H9 (cell line): ENCODE measurements around the gene TFB1M. TPM values are rescaled to one million over a fixed set of nuclear protein-coding genes. Genes with fewer than 3 reads are reported as not detected.

Source experiments
- DNase-seq: peaks from one replicate; pipeline ENCODE4 v3.0.0-alpha.2; 2017
- H2AFZ ChIP-seq: one replicate; pipeline ENCODE4 v1.6.1; 2013; ENCODE audit warnings: mild to moderate bottlenecking, low read length, control low read depth, moderate library complexity
- H2AK5ac ChIP-seq: 2 replicates; pipeline ENCODE4 v1.6.1; 2013; ENCODE audit warnings: low read length, control low read depth, mixed read lengths; ENCODE audit not compliant: insufficient read length
- H2BK120ac ChIP-seq: one replicate; pipeline ENCODE4 v1.6.1; 2013; ENCODE audit warnings: low read depth, mild to moderate bottlenecking, low read length, control low read depth, inconsistent platforms; ENCODE audit not compliant: poor library complexity, severe bottlenecking
- H2BK12ac ChIP-seq: 2 replicates; pipeline ENCODE4 v1.6.1; 2013; ENCODE audit warnings: low read length, control low read depth, mixed read lengths, low read depth; ENCODE audit not compliant: insufficient read length
- H2BK15ac ChIP-seq: 2 replicates; pipeline ENCODE4 v1.6.1; 2013; ENCODE audit warnings: low read depth, low read length, control low read depth
- H2BK20ac ChIP-seq: one replicate; pipeline ENCODE4 v1.6.1; 2013; ENCODE audit warnings: low read depth, mild to moderate bottlenecking, low read length, control low read depth, inconsistent platforms; ENCODE audit not compliant: poor library complexity, severe bottlenecking
- H2BK5ac ChIP-seq: 2 replicates; pipeline ENCODE4 v1.6.1; 2013; ENCODE audit warnings: low read length, control low read depth, mixed read lengths; ENCODE audit not compliant: insufficient read length
- H3K14ac ChIP-seq: 2 replicates; pipeline ENCODE4 v1.6.1; 2013; ENCODE audit warnings: low read length, control low read depth; ENCODE audit not compliant: insufficient read depth
- H3K18ac ChIP-seq: 2 replicates; pipeline ENCODE4 v1.6.1; 2013; ENCODE audit warnings: low read depth, mild to moderate bottlenecking, mixed read lengths, low read length, control low read depth; ENCODE audit not compliant: insufficient read length
- H3K23ac ChIP-seq: 2 replicates; pipeline ENCODE4 v1.6.1; 2013; ENCODE audit warnings: low read length, control low read depth, mixed read lengths, low read depth; ENCODE audit not compliant: insufficient read length
- H3K23me2 ChIP-seq: 2 replicates; pipeline ENCODE4 v1.6.1; 2013; ENCODE audit warnings: low read depth, mild to moderate bottlenecking, mixed read lengths, low read length, control low read depth; ENCODE audit not compliant: insufficient read length, poor library complexity, severe bottlenecking
- H3K27ac ChIP-seq: 2 replicates; pipeline ENCODE4 v1.5.1; 2013; ENCODE audit warnings: low read length, control low read depth, mixed read lengths, low read depth; ENCODE audit not compliant: insufficient read length
- H3K27me3 ChIP-seq: 2 replicates; pipeline ENCODE4 v1.6.1; 2013; ENCODE audit warnings: low read length, control low read depth, inconsistent platforms; ENCODE audit not compliant: insufficient read depth
- H3K4ac ChIP-seq: 2 replicates; pipeline ENCODE4 v1.6.1; 2013; ENCODE audit warnings: low read depth, mild to moderate bottlenecking, control low read depth, inconsistent platforms, low read length, moderate library complexity
- H3K4me1 ChIP-seq: 2 replicates; pipeline ENCODE4 v1.6.1; 2013; ENCODE audit warnings: low read length, control low read depth, inconsistent platforms; ENCODE audit not compliant: insufficient read depth
- H3K4me2 ChIP-seq: 2 replicates; pipeline ENCODE4 v1.6.1; 2013; ENCODE audit warnings: low read length, control low read depth, mixed read lengths; ENCODE audit not compliant: insufficient read length, insufficient read depth
- H3K56ac ChIP-seq: 2 replicates; pipeline ENCODE4 v1.6.1; 2013; ENCODE audit warnings: low read depth, mild to moderate bottlenecking, mixed read lengths, low read length, control low read depth; ENCODE audit not compliant: insufficient read length
- H3K79me1 ChIP-seq: 2 replicates; pipeline ENCODE4 v1.6.1; 2013; ENCODE audit warnings: low read depth, mild to moderate bottlenecking, moderate library complexity, low read length, control low read depth, inconsistent platforms; ENCODE audit not compliant: insufficient read depth, poor library complexity, severe bottlenecking
- H3K79me2 ChIP-seq: 2 replicates; pipeline ENCODE4 v1.6.1; 2013; ENCODE audit warnings: low read length, control low read depth, inconsistent platforms; ENCODE audit not compliant: insufficient read depth
- H3K9ac ChIP-seq: 2 replicates; pipeline ENCODE4 v1.6.1; 2013; ENCODE audit warnings: low read length, control low read depth, mixed read lengths; ENCODE audit not compliant: insufficient read length; ENCODE audit errors: extremely low read depth
- H3K9me3 ChIP-seq: one replicate; pipeline ENCODE4 v1.6.1; 2013; ENCODE audit warnings: low read depth, low read length, inconsistent platforms; ENCODE audit not compliant: control insufficient read depth
- H3T11ph ChIP-seq: one replicate; pipeline ENCODE4 v1.6.1; 2013; ENCODE audit warnings: mild to moderate bottlenecking, low read length, control low read depth, inconsistent platforms
- H4K20me1 ChIP-seq: one replicate; pipeline ENCODE4 v1.6.1; 2013; ENCODE audit not compliant: control insufficient read depth, insufficient read length, insufficient read depth
- H4K5ac ChIP-seq: 2 replicates; pipeline ENCODE4 v1.6.1; 2013; ENCODE audit warnings: low read depth, mild to moderate bottlenecking, mixed read lengths, low read length, control low read depth; ENCODE audit not compliant: insufficient read length
- H4K8ac ChIP-seq: replicated peaks from 2 replicates; pipeline ENCODE4 v1.6.1; 2013; ENCODE audit warnings: low read length, control low read depth, mixed read lengths, low read depth; ENCODE audit not compliant: insufficient read length
- H4K91ac ChIP-seq: 2 replicates; pipeline ENCODE4 v1.6.1; 2013; ENCODE audit warnings: low read depth, mild to moderate bottlenecking, moderate library complexity, mixed read lengths, low read length, control low read depth; ENCODE audit not compliant: insufficient read length
- H3K27ac Mint-ChIP-seq, 3 experiments: 2 replicates in 2 of 3; 3 replicates in 1 of 3; pipeline ENCODE4 v1.8.0; 2020 to 2021; ENCODE audit warnings: mixed read lengths in 3 of 3, mild to moderate bottlenecking in 1 of 3, moderate library complexity in 1 of 3
- H3K27me3 Mint-ChIP-seq: 2 replicates; pipeline ENCODE4 v1.8.0; 2021; ENCODE audit warnings: low read depth, mild to moderate bottlenecking, moderate library complexity, mixed read lengths
- H3K36me3 Mint-ChIP-seq, 3 experiments: 2 replicates in 2 of 3; 3 replicates in 1 of 3; pipeline ENCODE4 v1.8.0; 2020 to 2021; ENCODE audit warnings: low read depth in 3 of 3, mixed read lengths in 3 of 3; ENCODE audit not compliant: insufficient read depth in 1 of 3
- H3K4me1 Mint-ChIP-seq, 2 experiments: 2 replicates each; pipeline ENCODE4 v1.8.0; 2020; ENCODE audit warnings: mixed read lengths in 2 of 2
- H3K4me3 Mint-ChIP-seq, 2 experiments: 2 replicates in 1 of 2; 3 replicates in 1 of 2; pipeline ENCODE4 v1.8.0; 2020 to 2021; ENCODE audit warnings: mild to moderate bottlenecking in 2 of 2, mixed read lengths in 2 of 2, moderate library complexity in 1 of 2
- H3K9me3 Mint-ChIP-seq, 2 experiments: 2 replicates in 1 of 2; 3 replicates in 1 of 2; pipeline ENCODE4 v1.8.0; 2020; ENCODE audit warnings: mild to moderate bottlenecking in 2 of 2, mixed read lengths in 2 of 2, moderate library complexity in 1 of 2
- WGBS: extraction: QIAGEN DNeasy Blood & Tissue Kit; methylation state at CpG from one replicate; pipeline ENCODE4 v1.1.7; 2013; ENCODE audit warnings: missing lambda C conversion rate, low lambda C conversion rate, mixed read lengths; ENCODE audit not compliant: insufficient read length; ENCODE audit errors: extremely low coverage; 5-methylcytosine and 5-hydroxymethylcytosine counted together
- total RNA-seq: library from RNA; stranded (reverse); gene quantifications from 2 replicates; pipeline ENCODE4 v1.2.1, GENCODE V29; 2021
- TF ChIP-seq, protein P1 (sequence below): fragments of 200-600 bp; sonication (generic); conservative IDR thresholded peaks from 3 replicates; pipeline ENCODE4 v1.8.0; 2021; ENCODE audit warnings: antibody characterized with exemption, mild to moderate bottlenecking

TFB1M gene
- total RNA-seq, 1 experiment from 2014 or later, result 28.6 TPM

DNA sequence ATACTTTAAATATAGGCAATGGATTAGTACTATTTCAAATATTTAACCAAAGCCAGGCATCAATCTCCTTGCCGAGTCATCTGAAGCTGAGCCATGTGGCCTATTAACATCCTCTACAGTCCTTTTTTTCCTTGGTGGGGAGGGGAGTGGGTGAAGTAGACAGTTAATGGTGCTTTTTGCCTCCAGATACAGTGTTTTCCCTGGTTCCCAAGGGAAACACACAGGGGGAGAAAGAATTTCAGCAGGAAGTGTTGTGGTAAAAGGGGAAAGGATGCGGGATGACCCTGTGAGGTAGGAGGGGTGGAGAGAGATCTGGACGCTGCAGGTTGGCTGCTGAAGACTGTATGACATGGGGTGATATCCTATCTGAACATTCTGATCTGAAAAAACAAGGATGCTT lies 40.9 kb downstream of the TFB1M start:
- H2AFZ ChIP-seq, result no peak overlapping the region
- H3K27me3 Mint-ChIP-seq, result no peaks in the 10 kb centered on the region
- peaks cover 17 to 21% of the 10 kb centered on the region in 2 experiments for H3K4me1 Mint-ChIP-seq
- H3K9ac ChIP-seq, result no peak overlapping the region
- no peak overlapping the region for H2BK15ac ChIP-seq
- H3K4ac ChIP-seq, result no peak overlapping the region
- WGBS, result no CpG with 5 or more reads among the region's 3 CpGs
- H3K27ac Mint-ChIP-seq, result peak overlapping the region; percentile 68 to 91 (median 74); a peak in 6 of 7 replicates
- TF ChIP-seq, protein P1, sequence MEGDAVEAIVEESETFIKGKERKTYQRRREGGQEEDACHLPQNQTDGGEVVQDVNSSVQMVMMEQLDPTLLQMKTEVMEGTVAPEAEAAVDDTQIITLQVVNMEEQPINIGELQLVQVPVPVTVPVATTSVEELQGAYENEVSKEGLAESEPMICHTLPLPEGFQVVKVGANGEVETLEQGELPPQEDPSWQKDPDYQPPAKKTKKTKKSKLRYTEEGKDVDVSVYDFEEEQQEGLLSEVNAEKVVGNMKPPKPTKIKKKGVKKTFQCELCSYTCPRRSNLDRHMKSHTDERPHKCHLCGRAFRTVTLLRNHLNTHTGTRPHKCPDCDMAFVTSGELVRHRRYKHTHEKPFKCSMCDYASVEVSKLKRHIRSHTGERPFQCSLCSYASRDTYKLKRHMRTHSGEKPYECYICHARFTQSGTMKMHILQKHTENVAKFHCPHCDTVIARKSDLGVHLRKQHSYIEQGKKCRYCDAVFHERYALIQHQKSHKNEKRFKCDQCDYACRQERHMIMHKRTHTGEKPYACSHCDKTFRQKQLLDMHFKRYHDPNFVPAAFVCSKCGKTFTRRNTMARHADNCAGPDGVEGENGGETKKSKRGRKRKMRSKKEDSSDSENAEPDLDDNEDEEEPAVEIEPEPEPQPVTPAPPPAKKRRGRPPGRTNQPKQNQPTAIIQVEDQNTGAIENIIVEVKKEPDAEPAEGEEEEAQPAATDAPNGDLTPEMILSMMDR, result no peak
- 0 out of 2 replicates have a peak, but pooled peaks cover 1% of the 10 kb centered on the region for H3K79me2 ChIP-seq
- no peaks in the 10 kb centered on the region for H3K9me3 Mint-ChIP-seq
- no peaks in the 10 kb centered on the region for H4K20me1 ChIP-seq
- H3K4me2 ChIP-seq, result no peak overlapping the region
- H2AK5ac ChIP-seq, result no peak overlapping the region
- no peak overlapping the region for H3K14ac ChIP-seq
- peak; percentile 67 for DNase-seq
- no peak overlapping the region for H2BK5ac ChIP-seq
- H3K9me3 ChIP-seq, result no peaks in the 10 kb centered on the region
- H2BK120ac ChIP-seq, result peak overlapping the region; percentile 55
- no peak overlapping the region for H3K23ac ChIP-seq
- no peaks in the 10 kb centered on the region for H3K23me2 ChIP-seq
- H3K79me1 ChIP-seq, result no peaks in the 10 kb centered on the region
- H4K5ac ChIP-seq, result no peak overlapping the region
- no peak overlapping the region for H2BK20ac ChIP-seq
- H3K56ac ChIP-seq, result no peak overlapping the region
- no peak overlapping the region for H2BK12ac ChIP-seq
- H4K91ac ChIP-seq, result no peak overlapping the region
- H3K27ac ChIP-seq, result peak overlapping the region; percentile 67
- H4K8ac ChIP-seq, result no peak overlapping the region
- peaks cover 8 to 15% (median 15%) of the 10 kb centered on the region in 3 experiments; a peak in 6 of 7 replicates for H3K36me3 Mint-ChIP-seq
- H3K18ac ChIP-seq, result no peak overlapping the region
- H3K4me3 Mint-ChIP-seq, result no peak overlapping the region
- peaks cover 4% of the 10 kb centered on the region; the same call in 1 of the 2 replicates for H3K4me1 ChIP-seq
- no peaks in the 10 kb centered on the region for H3K27me3 ChIP-seq
- no peak overlapping the region for H3T11ph ChIP-seq
